GM20000 (cell line): Measurements from ENCODE around the gene PEX11G.

Source experiments
- DNase-seq: peaks from one replicate; pipeline ENCODE4 v3.0.0; 2012; ENCODE audit warnings: low spot score
- TF ChIP-seq, protein P1 (sequence below): IDR thresholded peaks from 2 replicates; pipeline ENCODE4 v1.5.1; 2012; ENCODE audit warnings: mild to moderate bottlenecking, control low read depth; ENCODE audit errors: extremely low read depth, missing control alignments

Gene PEX11G

DNA sequence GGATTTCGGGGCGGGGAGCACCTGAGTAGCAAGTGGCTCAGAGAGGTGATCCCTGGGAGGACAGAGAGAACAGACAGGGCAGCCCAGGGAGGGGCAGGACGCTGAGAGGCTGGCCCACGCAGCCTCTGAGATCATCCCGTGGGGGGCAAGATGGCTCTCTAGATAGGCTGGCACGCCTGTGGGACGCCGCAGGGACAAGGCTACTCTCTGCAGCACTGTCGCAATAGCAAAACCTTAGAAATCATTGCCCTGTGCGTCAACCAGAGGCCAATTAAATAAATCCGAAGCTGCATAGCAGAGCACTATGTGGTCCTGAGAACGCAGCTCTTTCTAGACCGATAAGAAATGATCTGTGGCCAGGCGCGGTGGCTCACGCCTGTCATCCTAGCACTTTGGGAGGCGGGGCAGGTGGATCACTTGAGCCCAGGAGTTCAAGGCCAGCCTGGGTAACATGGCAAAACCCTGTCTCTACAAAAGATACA is 5.1 kb downstream of the PEX11G start:
- DNase-seq = no peak

DNA sequence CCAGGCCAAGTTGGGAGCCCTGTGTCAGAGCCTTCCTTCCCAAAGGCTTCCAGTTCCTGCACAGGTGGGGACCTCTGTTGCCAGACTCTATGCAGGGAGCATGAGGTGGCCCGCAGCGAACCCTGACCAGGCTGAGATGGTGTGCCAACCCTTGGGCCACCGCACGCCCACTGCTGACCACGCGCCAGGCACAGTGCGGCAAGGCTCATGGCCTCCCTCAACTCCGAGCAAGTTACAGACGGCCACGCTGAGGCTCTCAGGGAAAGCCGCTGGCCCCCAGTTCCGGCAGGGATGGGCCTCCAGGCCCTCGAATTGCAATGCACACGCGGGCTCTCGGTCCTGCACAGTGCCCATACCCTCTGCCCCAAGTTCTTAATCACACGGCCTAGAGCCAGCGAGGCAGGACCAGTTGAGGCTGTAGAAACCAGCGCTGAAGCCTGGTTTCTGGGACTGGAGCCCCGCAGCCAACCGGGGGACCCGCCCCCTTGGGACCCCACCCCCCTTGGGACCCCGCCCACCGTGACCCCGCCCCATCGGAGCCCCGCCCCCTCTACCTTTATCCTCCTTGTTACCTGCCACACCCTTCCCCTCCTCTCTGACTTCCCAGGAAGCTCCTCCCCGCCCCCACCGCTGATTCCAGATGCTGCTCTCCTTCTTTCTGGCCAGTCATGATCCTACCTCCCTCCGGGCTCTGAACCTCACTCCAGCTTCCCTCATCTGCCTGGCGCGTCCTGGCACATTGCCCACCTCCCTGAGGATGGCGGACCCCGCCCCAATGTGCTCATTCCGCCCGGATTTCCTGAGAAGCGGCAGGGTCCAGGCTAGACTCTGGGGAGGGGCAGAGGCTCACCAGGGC is 6.0 kb downstream of the PEX11G start:
- no peak for DNase-seq
- TF ChIP-seq, protein P1, sequence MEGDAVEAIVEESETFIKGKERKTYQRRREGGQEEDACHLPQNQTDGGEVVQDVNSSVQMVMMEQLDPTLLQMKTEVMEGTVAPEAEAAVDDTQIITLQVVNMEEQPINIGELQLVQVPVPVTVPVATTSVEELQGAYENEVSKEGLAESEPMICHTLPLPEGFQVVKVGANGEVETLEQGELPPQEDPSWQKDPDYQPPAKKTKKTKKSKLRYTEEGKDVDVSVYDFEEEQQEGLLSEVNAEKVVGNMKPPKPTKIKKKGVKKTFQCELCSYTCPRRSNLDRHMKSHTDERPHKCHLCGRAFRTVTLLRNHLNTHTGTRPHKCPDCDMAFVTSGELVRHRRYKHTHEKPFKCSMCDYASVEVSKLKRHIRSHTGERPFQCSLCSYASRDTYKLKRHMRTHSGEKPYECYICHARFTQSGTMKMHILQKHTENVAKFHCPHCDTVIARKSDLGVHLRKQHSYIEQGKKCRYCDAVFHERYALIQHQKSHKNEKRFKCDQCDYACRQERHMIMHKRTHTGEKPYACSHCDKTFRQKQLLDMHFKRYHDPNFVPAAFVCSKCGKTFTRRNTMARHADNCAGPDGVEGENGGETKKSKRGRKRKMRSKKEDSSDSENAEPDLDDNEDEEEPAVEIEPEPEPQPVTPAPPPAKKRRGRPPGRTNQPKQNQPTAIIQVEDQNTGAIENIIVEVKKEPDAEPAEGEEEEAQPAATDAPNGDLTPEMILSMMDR = no peak

More for the DNA sequence above, 5.1 kb downstream of the PEX11G start:
- TF ChIP-seq, protein P1 = no peak

DNA sequence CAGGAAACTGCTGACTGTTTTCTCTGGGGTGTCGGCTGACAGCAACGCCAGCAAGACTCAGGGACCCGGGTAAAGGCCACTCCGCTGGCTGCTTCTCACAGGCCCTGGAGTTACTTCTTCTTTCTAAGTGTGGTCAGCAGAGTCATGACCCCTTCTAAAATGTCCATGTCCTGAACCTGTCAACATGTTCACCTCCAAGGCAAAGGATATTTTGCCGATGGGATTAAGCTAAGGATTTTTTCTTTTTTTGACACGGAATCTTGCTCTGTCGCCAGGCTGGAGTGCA is 7.9 kb downstream of the PEX11G start:
- TF ChIP-seq, protein P1 = no peak

DNA sequence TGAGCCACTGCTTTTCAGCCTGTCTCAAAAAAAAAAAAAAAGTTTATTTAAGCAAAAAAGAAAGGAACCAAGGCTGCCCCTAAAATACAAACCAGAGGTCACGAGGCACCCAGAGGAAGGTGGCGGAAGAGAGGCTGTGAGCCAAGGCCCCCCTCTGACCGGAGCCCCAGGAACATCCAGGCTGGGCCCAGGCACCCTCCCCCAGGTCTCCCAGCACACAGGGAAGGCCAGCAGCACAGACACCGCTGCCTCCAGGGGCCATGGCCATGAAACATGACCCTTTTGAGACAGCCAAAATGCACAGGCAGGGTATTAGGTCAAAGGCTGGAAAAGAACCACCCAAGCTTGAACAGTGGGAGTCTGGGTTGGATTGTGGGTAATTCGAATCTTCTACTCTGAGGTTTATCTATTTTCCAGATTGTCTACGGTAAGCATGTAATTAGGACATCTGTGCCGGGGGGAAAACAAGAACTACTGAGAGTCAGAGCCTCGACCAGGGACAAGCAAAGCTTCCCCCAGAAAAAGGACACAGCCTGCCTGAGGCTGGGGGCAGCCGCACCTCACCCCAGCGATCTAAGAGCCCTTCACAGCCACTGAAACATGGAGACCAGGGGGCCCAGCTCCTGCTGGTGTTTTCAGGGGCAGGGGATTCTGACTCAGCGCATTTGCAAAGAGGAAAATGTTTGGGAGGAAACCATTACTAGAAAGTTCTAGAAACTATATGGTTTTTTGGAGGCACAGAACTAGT is 8.4 kb downstream of the PEX11G start:
- TF ChIP-seq, protein P1 = no peak
- DNase-seq = no peak

More for the DNA sequence above, 7.9 kb downstream of the PEX11G start:
- DNase-seq = no peak

DNA sequence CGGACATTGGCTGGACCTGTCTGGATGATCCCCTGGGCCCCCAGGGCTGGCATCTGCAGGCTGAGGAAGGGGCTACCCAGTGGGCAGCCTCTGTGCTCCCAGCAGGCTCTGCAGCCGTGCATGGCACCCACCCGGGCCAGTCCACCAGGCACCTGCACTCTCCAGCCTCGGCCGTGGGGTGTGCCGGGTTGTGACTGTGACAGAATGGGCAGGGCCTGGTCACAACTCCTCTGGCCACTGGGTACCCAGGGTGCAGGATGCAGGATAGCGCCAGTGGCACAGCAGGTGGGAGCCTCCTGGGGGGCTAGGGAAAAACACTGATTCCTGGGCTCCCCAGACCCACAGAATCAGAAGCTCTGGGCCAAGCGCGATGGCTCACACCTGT is 10.0 kb downstream of the PEX11G start:
- TF ChIP-seq, protein P1 = no peak
- no peak for DNase-seq

DNA sequence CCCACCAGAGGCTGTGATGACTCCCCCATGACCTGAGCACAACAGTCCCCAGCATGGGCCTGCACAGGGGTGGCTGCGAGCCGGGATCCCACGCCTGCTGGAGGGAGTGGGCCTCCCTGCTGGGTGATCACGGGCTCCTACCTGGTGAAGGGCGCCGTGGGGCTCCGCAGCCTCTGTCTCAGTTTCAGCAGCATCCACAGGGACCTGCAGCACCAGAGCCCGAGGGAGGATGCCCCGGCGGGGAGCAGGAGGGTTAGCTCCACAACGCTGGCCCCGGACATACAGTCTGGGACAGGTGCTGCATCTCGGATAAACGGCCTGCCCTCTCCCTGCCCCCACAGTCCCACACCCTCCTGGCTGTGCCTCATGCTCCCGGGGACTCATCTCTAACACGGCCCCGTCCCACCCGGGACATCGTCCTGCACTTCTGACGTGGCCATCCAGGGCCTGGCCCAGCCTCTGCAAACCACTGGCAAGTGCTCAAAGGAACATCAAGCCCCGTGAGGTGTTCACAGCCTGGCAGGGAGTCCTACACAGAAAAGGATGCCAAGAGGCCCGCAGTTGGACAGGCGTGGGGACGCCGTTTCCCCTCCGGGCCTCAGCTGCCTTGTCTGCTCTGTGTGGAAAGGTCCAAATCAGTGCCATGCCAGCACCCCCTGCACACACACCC is 10.5 kb downstream of the PEX11G start:
- no peak for DNase-seq
- TF ChIP-seq, protein P1 = no peak

DNA sequence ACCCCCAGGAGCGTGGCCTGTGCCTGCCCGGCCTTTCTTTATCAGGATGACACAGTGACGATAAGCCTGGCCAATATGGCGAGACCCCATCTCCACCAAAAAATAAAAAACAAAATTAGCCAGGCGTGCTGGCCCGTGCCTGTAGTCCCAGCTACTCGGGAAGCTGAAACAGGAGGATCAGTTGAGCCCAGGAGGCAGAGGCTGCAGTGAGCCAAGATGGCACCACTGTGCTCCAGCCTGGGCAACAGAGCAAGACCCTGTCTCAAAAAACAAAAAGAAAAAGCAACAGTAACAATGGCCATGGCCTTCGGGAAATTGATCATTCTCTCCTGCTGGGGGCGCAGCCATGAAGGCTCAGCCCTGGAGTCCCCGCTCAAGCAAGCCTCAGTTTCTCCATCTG is 11.1 kb downstream of the PEX11G start:
- TF ChIP-seq, protein P1 = no peak

More for the DNA sequence above, 11.1 kb downstream of the PEX11G start:
- no peak for DNase-seq
